GM12875 (cell line): ENCODE measurements around the gene HDAC9.

Experiments used
- H3K4me3 ChIP-seq: one replicate; pipeline ENCODE4 v1.5.1; 2011; ENCODE audit warnings: low read depth, low read length, control low read depth
- CTCF ChIP-seq: IDR thresholded peaks from 2 replicates; pipeline ENCODE4 v1.5.1; 2011; ENCODE audit warnings: low read depth, mild to moderate bottlenecking, control low read depth, inconsistent platforms, low read length, moderate library complexity, borderline replicate concordance; ENCODE audit not compliant: insufficient read depth

HDAC9 gene

GRCh38 chr7:18564779-18565178, 69.2 kb downstream of the HDAC9 start:
- no peak for TF ChIP-seq CTCF
- no peak overlapping the region for H3K4me3 ChIP-seq

- TF ChIP-seq CTCF, result no peak
- no peak overlapping the region for H3K4me3 ChIP-seq
Observed at GRCh38 chr7:18565337-18565736, 69.8 kb downstream of the HDAC9 start.

GRCh38 chr7:18566205-18566604, 70.7 kb downstream of the HDAC9 start:
- no peak overlapping the region for H3K4me3 ChIP-seq
- TF ChIP-seq CTCF, result no peak

- no peak overlapping the region for H3K4me3 ChIP-seq
Observed at GRCh38 chr7:18566829-18567228, 71.3 kb downstream of the HDAC9 start.

GRCh38 chr7:18570441-18570840, 74.9 kb downstream of the HDAC9 start:
- TF ChIP-seq CTCF, result no peak
- no peak overlapping the region for H3K4me3 ChIP-seq

More at GRCh38 chr7:18566829-18567228, 71.3 kb downstream of the HDAC9 start:
- TF ChIP-seq CTCF, result no peak

GRCh38 chr7:18570890-18571478, 75.4 kb downstream of the HDAC9 start:
- TF ChIP-seq CTCF, result no peak
- H3K4me3 ChIP-seq, result no peak overlapping the region

- H3K4me3 ChIP-seq, result no peak overlapping the region
- TF ChIP-seq CTCF, result no peak
Observed at GRCh38 chr7:18572154-18572553, 76.6 kb downstream of the HDAC9 start.
